Common myeloid progenitor, CD34-positive (primary cell): ENCODE measurements around the gene ITGA3.
"Not testable (repeated sequence)": the region's sequence is repeated elsewhere in the genome, so short reads cannot be mapped to it uniquely, and the experiment has no call there.

Experiments used
- CTCF ChIA-PET: fragments of 350-600 bp; sonication (Branson Sonifier 250); formaldehyde crosslinking; loops from one replicate; lab custom pipeline; 2021; ENCODE audit warnings: antibody characterized with exemption; lab: Charles Lee
- POLR2A ChIA-PET: fragments of 350-600 bp; sonication (Branson Sonifier 250); formaldehyde crosslinking; loops from one replicate; lab custom pipeline; 2021; ENCODE audit warnings: antibody characterized with exemption; lab: Charles Lee
- DNase-seq, 3 donors: peaks; one replicate each; pipeline versions ENCODE4 v3.0.0 to v3.0.0-alpha.2; 2013
- H3K27ac ChIP-seq, 2 experiments: 1 replicate in 1 of 2; 2 replicates in 1 of 2; pipeline ENCODE4 v1.7.0; 2013; ENCODE audit warnings: inconsistent platforms in 2 of 2, low read length in 2 of 2, mild to moderate bottlenecking in 2 of 2, low read depth in 1 of 2, moderate library complexity in 1 of 2; ENCODE audit not compliant: severe bottlenecking in 2 of 2, insufficient read depth in 1 of 2, poor library complexity in 1 of 2
- H3K27me3 ChIP-seq, 5 experiments: replicated peaks in 2 of 5; 1 replicate in 3 of 5; 2 replicates in 2 of 5; pipeline versions ENCODE4 v1.6.1 to v1.7.0; 2013; ENCODE audit warnings: low read length in 4 of 5, mild to moderate bottlenecking in 2 of 5, moderate library complexity in 2 of 5, inconsistent platforms in 1 of 5; ENCODE audit not compliant: insufficient read depth in 5 of 5, control insufficient read depth in 4 of 5
- H3K36me3 ChIP-seq, 4 experiments: 1 replicate in 2 of 4; 2 replicates in 2 of 4; pipeline versions ENCODE4 v1.6.1 to v1.7.0; 2013; ENCODE audit warnings: low read length in 3 of 4, control low read depth in 1 of 4, mild to moderate bottlenecking in 1 of 4; ENCODE audit not compliant: control insufficient read depth in 4 of 4, insufficient read depth in 4 of 4
- H3K4me1 ChIP-seq, 4 experiments: 1 replicate in 3 of 4; 2 replicates in 1 of 4; pipeline versions ENCODE4 v1.6.1 to v1.7.1; 2013; ENCODE audit warnings: low read length in 3 of 4, mild to moderate bottlenecking in 3 of 4, control low read depth in 1 of 4, inconsistent platforms in 1 of 4, moderate library complexity in 1 of 4; ENCODE audit not compliant: control insufficient read depth in 4 of 4, insufficient read depth in 4 of 4; ENCODE audit errors: control extremely low read depth in 1 of 4
- H3K4me3 ChIP-seq, 7 experiments: 1 replicate in 4 of 7; 2 replicates in 3 of 7; pipeline versions ENCODE4 v1.5.1 to v1.7.0; 2013; ENCODE audit warnings: mild to moderate bottlenecking in 7 of 7, low read length in 6 of 7, moderate library complexity in 6 of 7, inconsistent platforms in 2 of 7, low read depth in 2 of 7, control low read depth in 1 of 7; ENCODE audit not compliant: insufficient read depth in 4 of 7, control insufficient read depth in 1 of 7; ENCODE audit errors: extremely low read depth in 1 of 7
- H3K9me3 ChIP-seq, 5 experiments: 1 replicate in 4 of 5; 2 replicates in 1 of 5; pipeline versions ENCODE4 v1.6.1 to v1.7.1; 2013; ENCODE audit warnings: low read length in 4 of 5, mild to moderate bottlenecking in 2 of 5, inconsistent platforms in 1 of 5, low read depth in 1 of 5, moderate library complexity in 1 of 5; ENCODE audit not compliant: control insufficient read depth in 4 of 5, insufficient read depth in 2 of 5; ENCODE audit errors: control extremely low read depth in 1 of 5
- WGBS: methylation state at CpG from one replicate; pipeline ENCODE4 v1.1.5; 2013; ENCODE audit not compliant: insufficient coverage; 5-methylcytosine and 5-hydroxymethylcytosine counted together

ITGA3 gene

DNA sequence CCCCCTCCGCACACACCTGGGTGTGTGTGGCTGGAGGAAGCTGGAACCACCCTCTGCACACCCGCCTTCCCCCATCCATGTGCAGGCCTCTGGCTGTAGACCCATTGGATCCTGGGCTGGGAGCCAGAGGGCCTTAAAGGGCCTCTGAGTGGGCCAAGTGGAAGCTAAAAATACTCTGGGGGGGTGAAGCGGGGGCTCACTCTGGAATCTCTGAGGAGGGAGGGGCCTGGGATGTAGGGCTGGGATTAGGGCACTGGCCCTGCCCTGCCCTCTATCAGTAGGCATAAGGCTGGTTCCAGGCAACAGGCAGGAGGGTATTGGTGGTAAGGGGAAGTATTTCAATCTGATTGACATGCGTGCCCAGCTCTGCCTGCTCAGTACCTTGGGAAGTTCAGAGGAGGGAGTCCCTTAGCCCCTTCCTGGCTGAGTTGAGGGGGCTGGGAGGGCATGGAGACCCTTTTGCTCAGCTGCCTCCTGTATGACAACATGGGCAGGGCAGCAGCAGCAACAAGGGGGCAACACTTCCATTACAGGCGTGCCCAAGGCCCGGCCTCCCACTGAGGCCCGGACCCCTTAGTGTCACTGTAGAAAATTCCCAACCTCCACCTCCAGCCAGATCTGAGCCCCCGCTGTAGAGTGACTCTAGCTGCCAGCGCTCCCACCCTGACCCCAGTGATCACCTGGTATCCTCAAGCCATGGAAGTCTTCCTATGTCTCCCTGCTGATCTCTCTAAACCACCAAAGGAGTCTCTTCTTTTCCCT is 5.2 kb downstream of the ITGA3 start:
- POLR2A ChIA-PET = interaction anchor here (0.7 kb wide), 1 partner anchor 15 kb away, joined by 6 read pairs; no protein-coding TSS in a partner anchor
- WGBS = 97% methylated on average over 7 of the region's 9 CpGs
- Histone ChIP-seq H3K9me3 (no peaks in the 10 kb centered on the region), H3K4me3 (no peak overlapping the region), H3K27ac (no peak overlapping the region), H3K27me3 (peaks cover 0 to 25% (median 12%) of the 10 kb centered on the region in 5 experiments), H3K4me1 (peaks cover 0 to 34% (median 16%) of the 10 kb centered on the region in 4 experiments), H3K36me3 (no peaks in the 10 kb centered on the region)
- DNase-seq = no peak
- CTCF ChIA-PET = interaction anchor here (0.9 to 2.3 kb wide), 5 partner anchors 9 to 54 kb away, joined by 3 to 6 read pairs (median 3); no protein-coding TSS in a partner anchor

DNA sequence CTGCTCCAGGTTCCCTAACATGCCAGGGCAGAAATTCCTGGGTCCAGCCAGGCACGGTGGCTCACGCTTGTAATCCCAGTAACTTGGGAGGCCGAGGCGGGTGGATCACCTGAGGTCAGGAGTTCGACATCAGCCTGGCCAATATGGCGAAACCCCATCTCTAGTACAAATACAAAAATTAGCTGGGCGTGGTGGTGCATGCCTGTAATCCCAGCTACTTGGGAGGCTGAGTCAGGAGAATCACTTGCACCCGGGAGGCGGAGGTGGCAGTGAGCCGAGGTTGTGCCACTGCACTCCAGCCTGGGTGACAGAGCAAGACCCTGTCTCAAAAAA is 5.8 kb downstream of the ITGA3 start:
- ChIA-PET POLR2A (interaction anchor here (0.7 kb wide), 1 partner anchor 16 kb away, joined by 6 read pairs; no protein-coding TSS in a partner anchor), CTCF (interaction anchor here (1.2 to 2.3 kb wide), 3 partner anchors 10 to 32 kb away, joined by 3 to 6 read pairs (median 3); no protein-coding TSS in a partner anchor)
- not testable (repeated sequence) for H3K27ac ChIP-seq, H3K9me3 ChIP-seq, H3K36me3 ChIP-seq, DNase-seq, H3K4me3 ChIP-seq
- WGBS = 100% methylated on average over 4 of the region's 10 CpGs
- peaks cover 0 to 19% (median 12%) of the 10 kb centered on the region in 5 experiments for H3K27me3 ChIP-seq
- H3K4me1 ChIP-seq = peaks cover 0 to 29% (median 11%) of the 10 kb centered on the region in 4 experiments

DNA sequence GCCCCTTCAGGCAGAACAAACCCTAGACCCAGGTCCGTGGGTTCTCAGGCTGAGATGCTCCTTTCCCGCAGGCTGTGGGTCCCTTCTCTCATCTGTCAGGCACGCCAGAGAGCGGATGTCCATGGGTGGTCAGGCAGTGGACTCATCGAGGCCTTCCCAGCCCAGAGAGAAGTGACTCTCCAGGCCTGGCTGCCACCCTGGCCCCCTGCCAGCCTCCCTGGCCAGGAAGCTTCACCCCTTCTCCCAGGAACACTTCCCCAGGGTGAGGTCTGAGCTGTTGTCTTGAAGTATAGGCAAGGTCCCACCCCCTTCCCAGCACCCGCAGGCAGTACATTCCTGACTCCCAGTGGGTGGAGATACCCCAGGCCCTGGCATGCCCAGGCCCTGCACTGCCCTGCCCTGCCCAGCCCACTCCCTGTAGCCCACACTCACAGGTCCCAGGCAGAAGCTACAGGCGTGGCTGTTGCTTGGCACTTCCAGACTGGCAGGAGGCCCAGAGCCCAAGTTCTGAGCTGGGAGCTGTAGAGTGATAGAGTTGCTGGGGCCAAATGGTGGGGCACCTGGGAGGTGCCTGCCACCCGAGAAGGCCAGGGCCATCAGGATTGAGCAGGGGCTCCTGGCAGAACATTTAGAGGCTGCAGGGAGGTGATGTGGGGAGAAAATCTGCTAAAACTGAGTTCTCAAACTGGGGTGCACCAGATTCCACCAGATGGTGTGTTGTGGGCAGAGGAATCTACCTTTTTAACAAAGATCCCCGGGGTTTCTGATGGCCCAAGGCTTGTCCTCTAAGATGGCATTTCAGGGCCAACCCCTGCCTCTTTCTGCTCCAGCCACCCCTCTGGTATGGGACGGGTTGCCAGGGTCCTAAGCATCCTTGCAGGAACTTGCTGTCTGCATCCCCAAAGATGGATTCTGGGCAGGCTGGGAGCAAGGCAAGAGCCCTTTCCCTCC is 6.7 kb downstream of the ITGA3 start:
- H3K36me3 ChIP-seq = no peaks in the 10 kb centered on the region
- no peak overlapping the region for H3K4me3 ChIP-seq
- CTCF ChIA-PET = interaction anchor here (1.0 to 1.2 kb wide), 2 partner anchors 24 to 194 kb away, joined by 3 read pairs; no protein-coding TSS in a partner anchor
- H3K27me3 ChIP-seq = peaks cover 0 to 10% (median 7%) of the 10 kb centered on the region in 5 experiments
- no peaks in the 10 kb centered on the region for H3K9me3 ChIP-seq
- peaks cover 0 to 20% (median 6%) of the 10 kb centered on the region in 4 experiments for H3K4me1 ChIP-seq
- POLR2A ChIA-PET = no interaction called here
- WGBS = 98% methylated on average over 10 of the region's 10 CpGs
- H3K27ac ChIP-seq = no peak overlapping the region
- DNase-seq = no peak

DNA sequence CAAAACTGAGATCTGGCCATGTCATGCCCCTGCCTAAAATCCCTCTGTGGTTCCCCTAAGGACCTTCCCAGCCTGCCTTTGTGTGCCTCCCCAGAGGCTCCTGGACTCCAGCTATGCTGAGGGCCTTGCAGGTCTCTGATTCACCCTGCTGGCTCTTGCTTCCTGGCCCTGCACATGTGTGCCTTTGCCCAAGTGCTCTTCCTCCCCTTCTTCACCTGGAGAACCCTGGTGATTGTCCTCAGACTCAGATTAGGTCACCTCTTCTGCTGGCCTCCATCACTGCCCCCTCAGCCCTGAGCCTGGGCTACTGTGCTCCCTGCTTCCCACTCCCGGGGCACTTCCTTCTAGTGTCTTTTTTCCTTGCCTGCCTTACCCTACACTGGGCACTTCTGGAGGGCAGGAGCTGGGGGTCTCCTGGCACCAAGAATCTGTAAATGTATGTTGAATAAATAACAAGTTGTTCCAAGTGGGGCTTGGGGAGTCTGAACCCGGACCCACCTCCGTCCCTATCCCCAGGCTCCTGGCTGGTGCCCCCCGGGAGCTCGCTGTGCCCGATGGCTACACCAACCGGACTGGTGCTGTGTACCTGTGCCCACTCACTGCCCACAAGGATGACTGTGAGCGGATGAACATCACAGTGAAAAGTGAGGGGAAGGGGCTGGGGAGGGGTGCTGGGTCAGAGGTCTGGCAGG is 7.8 kb downstream of the ITGA3 start:
- POLR2A ChIA-PET = no interaction called here
- Histone ChIP-seq H3K27ac (no peak overlapping the region), H3K4me1 (peaks cover 0 to 19% (median 6%) of the 10 kb centered on the region in 4 experiments), H3K9me3 (no peaks in the 10 kb centered on the region), H3K36me3 (no peaks in the 10 kb centered on the region), H3K27me3 (peaks cover 0 to 4% (median 0%) of the 10 kb centered on the region in 5 experiments), H3K4me3 (no peak overlapping the region)
- WGBS = 100% methylated on average over 6 of the region's 8 CpGs
- CTCF ChIA-PET = interaction anchor here (0.9 to 1.4 kb wide), 3 partner anchors 10 to 30 kb away, joined by 3 to 4 read pairs (median 3); no protein-coding TSS in a partner anchor
- no peak for DNase-seq

DNA sequence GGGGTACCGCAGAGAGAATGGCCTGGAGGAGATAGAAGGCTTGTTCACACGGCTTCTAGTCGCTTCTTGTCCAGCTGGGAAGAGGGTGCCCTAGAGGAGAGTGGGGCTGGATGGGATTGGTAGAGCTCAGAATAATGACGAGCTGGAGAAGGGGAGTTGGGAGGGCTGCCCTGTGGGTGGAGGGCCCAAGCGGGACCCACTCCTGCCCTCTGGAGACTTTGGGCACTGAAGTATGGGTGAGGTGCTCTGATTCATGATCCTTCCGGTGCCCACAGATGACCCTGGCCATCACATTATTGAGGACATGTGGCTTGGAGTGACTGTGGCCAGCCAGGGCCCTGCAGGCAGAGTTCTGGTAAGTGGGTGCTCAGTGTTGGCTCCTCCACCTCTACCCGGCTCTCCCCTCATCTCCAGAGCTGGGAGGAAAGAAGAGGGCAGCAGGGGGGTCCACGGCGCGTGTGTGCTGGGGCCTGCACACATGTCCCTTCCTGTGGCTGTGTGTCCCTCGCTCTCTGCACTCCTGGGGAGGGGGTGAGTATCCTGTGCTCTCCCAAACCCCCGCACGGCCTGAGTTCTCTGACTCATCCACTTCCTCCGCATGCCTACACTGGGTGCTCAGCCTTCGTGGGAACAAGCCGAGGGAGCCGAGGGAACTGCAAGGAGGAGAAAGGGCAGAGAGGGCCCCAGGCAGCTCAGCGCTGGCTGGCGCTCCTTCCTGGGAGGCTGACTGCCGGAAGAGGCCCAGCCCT is 8.5 kb downstream of the ITGA3 start:
- Histone ChIP-seq H3K4me1 (peaks cover 0 to 19% (median 6%) of the 10 kb centered on the region in 4 experiments), H3K27ac (no peak overlapping the region), H3K9me3 (no peaks in the 10 kb centered on the region), H3K36me3 (no peaks in the 10 kb centered on the region), H3K27me3 (no peaks in the 10 kb centered on the region), H3K4me3 (no peak overlapping the region)
- ChIA-PET CTCF (interaction anchor here (0.9 to 1.4 kb wide), 3 partner anchors 9 to 30 kb away, joined by 3 to 4 read pairs (median 3); no protein-coding TSS in a partner anchor), POLR2A (no interaction called here)
- DNase-seq = peak in 2 of 3 donors; percentile 29 to 37
- 73% methylated on average over 16 of the region's 20 CpGs for WGBS

DNA sequence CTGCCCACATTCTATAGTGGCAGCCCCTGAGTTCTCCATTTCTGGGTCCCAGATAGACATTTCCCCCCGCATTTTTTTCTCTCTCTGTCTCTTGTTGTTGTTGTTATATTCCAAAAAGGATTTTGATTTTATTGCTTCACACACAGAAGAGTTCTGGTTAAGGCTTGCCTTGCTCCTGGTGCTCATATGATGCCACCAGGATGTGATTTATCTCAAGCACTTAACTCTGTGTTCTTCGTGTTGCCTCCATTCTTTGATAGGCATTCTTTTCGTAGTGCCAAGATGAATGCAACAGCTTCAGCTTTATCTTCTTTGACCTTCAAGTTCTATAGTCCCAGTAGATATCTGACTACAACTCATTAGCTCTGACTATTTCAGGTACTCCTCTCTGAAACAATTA is 9.1 kb downstream of the ITGA3 start:
- Histone ChIP-seq H3K9me3 (no peaks in the 10 kb centered on the region), H3K27me3 (no peaks in the 10 kb centered on the region), H3K36me3 (no peaks in the 10 kb centered on the region), H3K4me3 (no peak overlapping the region), H3K4me1 (peaks cover 0 to 14% (median 6%) of the 10 kb centered on the region in 4 experiments), H3K27ac (no peak overlapping the region)
- POLR2A ChIA-PET = no interaction called here
- no peak for DNase-seq
- 100% methylated on average over 2 of the region's 3 CpGs for WGBS
- CTCF ChIA-PET = interaction anchor here (1.4 kb wide), 1 partner anchor 29 kb away, joined by 4 read pairs; no protein-coding TSS in a partner anchor
